HEK293 (cell line): ENCODE results near the gene TNP2.

Source experiments
- KLF7 ChIP-seq: fragments of 450-650 bp; formaldehyde crosslinking; IDR thresholded peaks from 2 replicates; pipeline ENCODE4 v1.5.1; 2016; ENCODE audit warnings: missing biosample characterization, missing genetic modification characterization, borderline replicate concordance
- SP2 ChIP-seq: fragments of 450-650 bp; formaldehyde crosslinking; IDR thresholded peaks from 2 replicates; pipeline ENCODE4 v1.5.1; 2016; ENCODE audit warnings: missing biosample characterization, missing genetic modification characterization
- TCF7L2 ChIP-seq: IDR thresholded peaks from 2 replicates; pipeline ENCODE4 v1.6.1; 2011; ENCODE audit warnings: low read depth, mild to moderate bottlenecking, inconsistent platforms, low read length, moderate library complexity, borderline replicate concordance
- ZNF175 ChIP-seq: fragments of 450-650 bp; formaldehyde crosslinking; IDR thresholded peaks from 2 replicates; pipeline ENCODE4 v1.5.1; 2016; ENCODE audit warnings: missing biosample characterization, missing genetic modification characterization
- ZNF221 ChIP-seq: fragments of 450-650 bp; formaldehyde crosslinking; IDR thresholded peaks from 2 replicates; pipeline ENCODE4 v1.5.1; 2017; ENCODE audit warnings: missing biosample characterization, missing genetic modification characterization, borderline replicate concordance
- ZNF266 ChIP-seq: fragments of 450-650 bp; formaldehyde crosslinking; IDR thresholded peaks from 2 replicates; pipeline ENCODE4 v1.5.1; 2016; ENCODE audit warnings: missing biosample characterization, missing genetic modification characterization, low read depth
- ZNF501 ChIP-seq: fragments of 450-650 bp; formaldehyde crosslinking; IDR thresholded peaks from 2 replicates; pipeline ENCODE4 v1.5.1; 2016; ENCODE audit warnings: missing biosample characterization, missing genetic modification characterization
- ZNF560 ChIP-seq: fragments of 450-650 bp; formaldehyde crosslinking; IDR thresholded peaks from 2 replicates; pipeline ENCODE4 v1.5.1; 2017; ENCODE audit warnings: missing biosample characterization, missing genetic modification characterization, borderline replicate concordance
- ZNF776 ChIP-seq: fragments of 450-650 bp; formaldehyde crosslinking; IDR thresholded peaks from 2 replicates; pipeline ENCODE4 v1.5.0; 2017; ENCODE audit warnings: missing biosample characterization, missing genetic modification characterization, borderline replicate concordance
- TF ChIP-seq, protein P1 (sequence below): fragments of 450-650 bp; formaldehyde crosslinking; IDR thresholded peaks from 2 replicates; pipeline ENCODE4 v1.5.1; 2016; ENCODE audit warnings: missing biosample characterization, missing genetic modification characterization
- TF ChIP-seq, protein P2 (sequence below): fragments of 450-650 bp; formaldehyde crosslinking; IDR thresholded peaks from 2 replicates; pipeline ENCODE4 v1.5.1; 2016; ENCODE audit warnings: missing biosample characterization, missing genetic modification characterization
- TF ChIP-seq, protein P3 (sequence below): fragments of 450-650 bp; formaldehyde crosslinking; IDR thresholded peaks from 2 replicates; pipeline ENCODE4 v1.5.1; 2016; ENCODE audit warnings: missing biosample characterization, missing genetic modification characterization
- TF ChIP-seq, protein P4 (sequence below): fragments of 450-650 bp; formaldehyde crosslinking; IDR thresholded peaks from 2 replicates; pipeline ENCODE4 v1.5.1; 2017; ENCODE audit warnings: missing biosample characterization, missing genetic modification characterization

DNA sequence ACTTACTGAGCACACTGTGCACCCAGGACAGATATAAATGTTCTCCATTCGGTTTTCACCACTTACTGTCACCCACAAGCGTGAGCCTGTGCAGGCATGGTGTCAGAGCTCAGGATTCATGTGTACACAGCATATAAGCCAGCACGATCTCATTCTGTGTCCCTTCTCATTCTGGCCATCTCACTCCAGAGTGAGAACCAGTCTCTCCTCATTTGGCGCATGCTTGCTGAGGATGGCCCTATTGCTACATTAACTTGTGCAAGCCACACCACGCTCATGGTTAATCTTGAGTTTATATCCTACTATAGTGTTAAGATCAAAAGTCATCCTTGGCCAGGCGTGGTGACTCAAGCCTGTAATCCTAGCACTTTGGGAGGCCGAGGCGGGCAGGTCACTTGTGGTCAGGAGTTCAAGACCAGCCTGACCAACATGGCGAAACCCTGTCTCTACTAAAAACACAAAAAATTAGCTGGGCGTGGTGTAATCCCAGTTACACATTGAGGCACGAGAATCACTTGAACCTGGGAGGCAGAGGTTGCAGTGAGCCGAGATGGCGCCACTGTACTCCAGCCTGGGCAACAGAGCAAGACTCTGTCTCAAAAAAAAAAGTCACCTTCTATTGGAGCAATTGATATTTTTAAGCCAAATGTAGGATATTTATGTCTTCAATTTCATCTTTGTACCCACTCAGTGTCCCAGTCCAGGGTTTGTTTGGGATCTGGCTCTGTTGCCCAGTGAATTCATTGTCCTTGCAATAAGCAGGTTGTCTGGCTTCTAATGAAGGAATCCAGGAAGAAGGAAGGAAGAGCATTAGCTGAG lies 34.0 kb downstream of the TNP2 start:
- TF ChIP-seq ZNF175 (tag by site-specific recombination) (no peak), ZNF560 (tag by site-specific recombination) (no peak), KLF7 (tag by site-specific recombination) (no peak), ZNF266 (no peak), TCF7L2 (no peak), ZNF221 (tag by site-specific recombination) (no peak), SP2 (no peak), ZNF501 (tag by site-specific recombination) (no peak), ZNF776 (no peak)
- TF ChIP-seq, protein P1, sequence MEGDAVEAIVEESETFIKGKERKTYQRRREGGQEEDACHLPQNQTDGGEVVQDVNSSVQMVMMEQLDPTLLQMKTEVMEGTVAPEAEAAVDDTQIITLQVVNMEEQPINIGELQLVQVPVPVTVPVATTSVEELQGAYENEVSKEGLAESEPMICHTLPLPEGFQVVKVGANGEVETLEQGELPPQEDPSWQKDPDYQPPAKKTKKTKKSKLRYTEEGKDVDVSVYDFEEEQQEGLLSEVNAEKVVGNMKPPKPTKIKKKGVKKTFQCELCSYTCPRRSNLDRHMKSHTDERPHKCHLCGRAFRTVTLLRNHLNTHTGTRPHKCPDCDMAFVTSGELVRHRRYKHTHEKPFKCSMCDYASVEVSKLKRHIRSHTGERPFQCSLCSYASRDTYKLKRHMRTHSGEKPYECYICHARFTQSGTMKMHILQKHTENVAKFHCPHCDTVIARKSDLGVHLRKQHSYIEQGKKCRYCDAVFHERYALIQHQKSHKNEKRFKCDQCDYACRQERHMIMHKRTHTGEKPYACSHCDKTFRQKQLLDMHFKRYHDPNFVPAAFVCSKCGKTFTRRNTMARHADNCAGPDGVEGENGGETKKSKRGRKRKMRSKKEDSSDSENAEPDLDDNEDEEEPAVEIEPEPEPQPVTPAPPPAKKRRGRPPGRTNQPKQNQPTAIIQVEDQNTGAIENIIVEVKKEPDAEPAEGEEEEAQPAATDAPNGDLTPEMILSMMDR (tag by site-specific recombination) = no peak
- TF ChIP-seq, protein P2, sequence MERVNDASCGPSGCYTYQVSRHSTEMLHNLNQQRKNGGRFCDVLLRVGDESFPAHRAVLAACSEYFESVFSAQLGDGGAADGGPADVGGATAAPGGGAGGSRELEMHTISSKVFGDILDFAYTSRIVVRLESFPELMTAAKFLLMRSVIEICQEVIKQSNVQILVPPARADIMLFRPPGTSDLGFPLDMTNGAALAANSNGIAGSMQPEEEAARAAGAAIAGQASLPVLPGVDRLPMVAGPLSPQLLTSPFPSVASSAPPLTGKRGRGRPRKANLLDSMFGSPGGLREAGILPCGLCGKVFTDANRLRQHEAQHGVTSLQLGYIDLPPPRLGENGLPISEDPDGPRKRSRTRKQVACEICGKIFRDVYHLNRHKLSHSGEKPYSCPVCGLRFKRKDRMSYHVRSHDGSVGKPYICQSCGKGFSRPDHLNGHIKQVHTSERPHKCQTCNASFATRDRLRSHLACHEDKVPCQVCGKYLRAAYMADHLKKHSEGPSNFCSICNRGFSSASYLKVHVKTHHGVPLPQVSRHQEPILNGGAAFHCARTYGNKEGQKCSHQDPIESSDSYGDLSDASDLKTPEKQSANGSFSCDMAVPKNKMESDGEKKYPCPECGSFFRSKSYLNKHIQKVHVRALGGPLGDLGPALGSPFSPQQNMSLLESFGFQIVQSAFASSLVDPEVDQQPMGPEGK (tag by site-specific recombination) = no peak
- TF ChIP-seq, protein P3, sequence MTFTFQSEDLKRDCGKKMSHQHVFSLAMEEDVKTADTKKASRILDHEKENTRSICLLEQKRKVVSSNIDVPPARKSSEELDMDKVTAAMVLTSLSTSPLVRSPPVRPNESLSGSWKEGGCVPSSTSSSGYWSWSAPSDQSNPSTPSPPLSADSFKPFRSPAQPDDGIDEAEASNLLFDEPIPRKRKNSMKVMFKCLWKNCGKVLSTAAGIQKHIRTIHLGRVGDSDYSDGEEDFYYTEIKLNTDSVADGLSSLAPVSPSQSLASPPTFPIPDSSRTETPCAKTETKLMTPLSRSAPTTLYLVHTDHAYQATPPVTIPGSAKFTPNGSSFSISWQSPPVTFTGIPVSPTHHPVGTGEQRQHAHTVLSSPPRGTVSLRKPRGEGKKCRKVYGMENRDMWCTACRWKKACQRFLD (tag by site-specific recombination) = no peak
- TF ChIP-seq, protein P4, sequence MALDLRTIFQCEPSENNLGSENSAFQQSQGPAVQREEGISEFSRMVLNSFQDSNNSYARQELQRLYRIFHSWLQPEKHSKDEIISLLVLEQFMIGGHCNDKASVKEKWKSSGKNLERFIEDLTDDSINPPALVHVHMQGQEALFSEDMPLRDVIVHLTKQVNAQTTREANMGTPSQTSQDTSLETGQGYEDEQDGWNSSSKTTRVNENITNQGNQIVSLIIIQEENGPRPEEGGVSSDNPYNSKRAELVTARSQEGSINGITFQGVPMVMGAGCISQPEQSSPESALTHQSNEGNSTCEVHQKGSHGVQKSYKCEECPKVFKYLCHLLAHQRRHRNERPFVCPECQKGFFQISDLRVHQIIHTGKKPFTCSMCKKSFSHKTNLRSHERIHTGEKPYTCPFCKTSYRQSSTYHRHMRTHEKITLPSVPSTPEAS = no peak
